Pons (tissue), 1 donor: ENCODE measurements around the gene CDKN1C.
A peak's percentile ranks its signal among the peaks of the same experiment; 100 is the strongest.
"Not testable (repeated sequence)": the region's sequence is repeated elsewhere in the genome, so short reads cannot be mapped to it uniquely, and the experiment has no call there.

Experiments
- DNase-seq: peaks from one replicate; pipeline ENCODE4 v3.0.0-alpha.2; 2016; ENCODE audit warnings: low spot score

The CDKN1C gene

DNA sequence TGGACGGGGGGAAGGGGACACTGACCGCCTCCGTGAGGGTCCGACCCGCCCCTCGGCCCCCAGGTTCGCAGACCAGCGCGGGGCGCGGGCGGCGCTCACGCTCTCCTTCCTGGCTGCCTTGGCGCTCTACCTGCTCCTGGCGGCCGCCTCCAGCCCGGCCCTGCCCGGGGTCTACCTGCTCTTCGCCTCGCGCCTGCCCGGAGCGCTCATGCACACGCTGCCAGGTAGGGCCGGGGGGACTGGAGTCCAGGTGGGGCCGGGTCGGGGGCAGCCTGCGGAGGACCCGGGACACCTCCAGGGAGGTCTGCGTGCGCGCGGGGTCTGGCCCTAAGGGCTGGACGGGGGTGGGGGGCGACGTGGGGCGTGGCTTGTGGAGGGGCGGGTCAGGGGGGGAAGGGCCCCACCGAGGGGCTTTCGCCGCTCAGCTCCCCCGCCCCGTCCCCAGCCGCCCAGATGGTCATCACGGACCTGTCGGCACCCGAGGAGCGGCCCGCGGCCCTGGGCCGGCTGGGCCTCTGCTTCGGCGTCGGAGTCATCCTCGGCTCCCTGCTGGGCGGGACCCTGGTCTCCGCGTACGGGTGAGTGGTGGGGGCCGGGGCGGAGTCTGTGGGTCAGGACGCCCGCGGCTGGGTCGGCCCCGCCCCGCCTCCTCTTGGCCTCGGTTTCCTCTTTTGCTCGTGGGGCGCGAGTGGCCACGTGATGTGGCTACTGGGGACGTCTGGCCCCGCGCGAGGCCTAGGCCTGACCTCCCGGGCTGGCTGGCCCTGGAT is 23.7 kb upstream of the CDKN1C start:
- no peak for DNase-seq

DNA sequence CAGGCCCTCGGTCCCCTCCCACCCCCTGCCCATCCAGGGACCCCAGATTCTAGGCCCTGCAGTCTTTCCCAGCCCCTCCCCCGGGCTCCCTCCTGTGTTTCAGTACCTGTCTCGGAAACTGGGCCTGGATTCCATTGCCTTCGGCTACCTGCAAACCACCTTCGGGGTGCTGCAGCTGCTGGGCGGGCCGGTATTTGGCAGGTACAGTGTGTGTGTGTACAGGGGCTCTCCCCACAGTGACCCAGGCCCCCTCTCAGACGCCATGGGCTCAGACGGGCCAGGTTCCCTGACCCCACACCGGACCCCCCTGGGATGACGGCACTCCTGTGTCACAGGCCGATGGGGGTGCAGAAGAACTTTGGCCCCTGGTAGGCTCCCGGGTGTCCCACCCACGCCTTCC is 22.6 kb upstream of the CDKN1C start:
- no peak for DNase-seq

DNA sequence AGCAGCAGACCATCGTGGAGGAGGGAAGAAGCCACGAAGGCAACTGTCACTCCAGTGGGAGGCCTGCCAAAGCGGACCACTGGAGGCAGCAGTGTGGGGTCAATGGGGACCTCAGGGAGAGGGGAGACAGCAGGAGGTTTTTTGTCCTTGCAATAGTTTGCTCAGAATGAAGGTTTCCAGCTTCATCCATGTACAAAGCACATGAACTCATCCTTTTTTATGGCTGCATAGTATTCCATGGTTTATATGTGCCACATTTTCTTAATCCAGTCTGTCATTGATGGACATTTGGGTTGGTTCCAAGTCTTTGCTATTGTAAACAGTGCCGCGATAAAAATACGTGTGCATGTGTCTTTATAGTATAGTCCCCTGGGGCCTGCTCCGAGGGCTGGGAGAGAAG is 19.7 kb upstream of the CDKN1C start:
- not testable (repeated sequence) for DNase-seq

DNA sequence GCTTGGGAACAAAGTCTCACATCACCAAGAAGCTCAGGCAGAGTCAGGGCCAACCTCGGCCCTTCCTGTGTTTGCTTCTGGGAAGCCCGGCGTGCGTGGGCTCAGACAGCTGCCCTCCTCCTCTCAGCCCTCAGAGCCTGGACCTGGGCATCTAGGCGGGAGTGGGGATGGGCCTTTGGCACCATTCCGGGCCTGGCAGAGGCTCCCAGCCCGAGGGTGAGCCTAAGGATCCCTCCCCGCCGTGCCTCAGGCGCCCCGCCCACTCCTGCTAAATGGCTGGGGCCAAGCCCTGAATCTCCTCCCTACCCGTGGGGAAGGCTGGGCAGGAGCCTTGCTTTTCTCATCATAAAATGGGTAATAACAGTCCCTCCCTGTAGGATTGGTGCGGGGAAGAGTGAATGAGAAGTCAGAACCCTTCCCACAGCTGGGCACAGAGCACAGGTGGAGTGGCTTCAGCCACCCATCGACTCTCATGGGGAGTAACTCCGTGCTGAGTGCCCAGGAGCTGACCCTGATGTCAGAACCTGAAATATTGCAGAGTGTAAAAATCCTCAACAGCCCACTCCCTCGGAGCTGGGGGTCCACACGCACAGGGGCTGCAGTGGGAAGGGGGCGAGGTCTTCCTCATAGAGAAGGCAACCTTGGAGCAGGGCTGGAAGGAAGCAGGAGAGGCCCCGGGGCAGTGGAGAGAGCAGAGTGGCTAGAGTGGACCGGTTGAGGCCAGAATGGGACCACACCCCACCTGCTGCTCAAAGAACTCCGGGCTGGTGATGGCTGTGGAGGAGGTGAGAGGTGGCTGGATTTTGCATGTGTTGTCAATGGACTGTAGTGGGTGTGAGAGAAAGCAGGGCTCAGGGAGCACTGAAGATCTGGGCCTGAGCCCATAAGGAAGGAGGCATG is 18.8 kb upstream of the CDKN1C start:
- DNase-seq: no peak

DNA sequence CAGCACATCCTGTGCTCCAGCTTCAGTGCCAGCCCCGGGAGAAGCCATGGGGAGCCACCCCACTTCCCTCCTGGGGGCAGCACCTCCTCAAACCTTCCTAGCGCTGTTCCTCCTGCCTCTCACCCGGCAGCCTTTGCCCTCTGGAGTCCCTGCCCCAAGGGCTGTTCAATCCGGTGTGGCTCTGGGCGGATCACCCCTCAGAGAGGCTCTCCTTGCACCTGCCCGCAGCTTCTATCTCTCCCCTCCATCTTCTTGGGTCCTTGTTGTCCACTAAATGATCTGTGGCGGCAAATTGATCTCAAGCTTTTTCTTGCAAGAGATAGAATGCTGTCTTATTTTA is 18.1 kb upstream of the CDKN1C start:
- no peak for DNase-seq

DNA sequence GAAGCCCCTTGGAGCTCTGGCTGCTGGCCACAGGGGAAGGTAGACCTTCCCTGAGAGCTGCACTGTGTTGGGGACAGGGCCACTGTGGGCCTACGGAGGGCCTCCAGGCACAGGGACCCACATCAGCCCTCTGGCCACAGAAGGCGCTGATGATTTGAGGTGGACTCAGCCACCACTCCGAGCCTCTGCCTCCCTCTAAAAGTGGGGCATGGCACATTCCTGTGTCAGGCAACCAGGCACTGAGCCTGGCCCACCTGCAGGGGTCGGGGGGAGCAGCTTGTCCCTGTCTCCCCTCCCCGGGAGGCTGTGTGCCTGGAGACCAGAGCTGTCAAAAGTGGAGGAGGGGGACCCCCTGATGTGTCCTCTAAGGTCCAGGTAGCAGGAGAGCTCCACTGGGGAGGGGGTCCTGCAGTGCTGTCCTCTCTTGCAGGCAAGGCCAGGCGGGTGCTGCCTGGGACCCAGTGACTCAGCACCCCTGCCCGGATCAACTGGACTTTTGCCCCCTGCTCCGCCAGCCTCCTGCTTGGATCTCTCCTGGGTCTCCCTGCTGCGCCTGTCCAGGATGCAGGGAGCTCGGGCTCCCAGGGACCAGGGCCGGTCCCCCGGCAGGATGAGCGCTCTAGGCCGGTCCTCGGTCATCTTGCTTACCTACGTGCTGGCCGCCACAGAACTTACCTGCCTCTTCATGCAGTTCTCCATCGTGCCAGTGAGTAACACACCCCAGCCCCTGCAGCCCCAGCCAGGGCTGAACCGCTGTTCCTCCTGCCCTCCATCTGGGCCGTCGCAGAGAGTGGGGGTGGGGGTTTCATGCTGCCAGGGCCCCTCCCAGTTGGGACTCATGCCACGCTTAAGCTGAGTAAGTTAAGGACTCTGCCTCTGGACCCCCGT is 17.5 kb upstream of the CDKN1C start:
- DNase-seq: no peak

DNA sequence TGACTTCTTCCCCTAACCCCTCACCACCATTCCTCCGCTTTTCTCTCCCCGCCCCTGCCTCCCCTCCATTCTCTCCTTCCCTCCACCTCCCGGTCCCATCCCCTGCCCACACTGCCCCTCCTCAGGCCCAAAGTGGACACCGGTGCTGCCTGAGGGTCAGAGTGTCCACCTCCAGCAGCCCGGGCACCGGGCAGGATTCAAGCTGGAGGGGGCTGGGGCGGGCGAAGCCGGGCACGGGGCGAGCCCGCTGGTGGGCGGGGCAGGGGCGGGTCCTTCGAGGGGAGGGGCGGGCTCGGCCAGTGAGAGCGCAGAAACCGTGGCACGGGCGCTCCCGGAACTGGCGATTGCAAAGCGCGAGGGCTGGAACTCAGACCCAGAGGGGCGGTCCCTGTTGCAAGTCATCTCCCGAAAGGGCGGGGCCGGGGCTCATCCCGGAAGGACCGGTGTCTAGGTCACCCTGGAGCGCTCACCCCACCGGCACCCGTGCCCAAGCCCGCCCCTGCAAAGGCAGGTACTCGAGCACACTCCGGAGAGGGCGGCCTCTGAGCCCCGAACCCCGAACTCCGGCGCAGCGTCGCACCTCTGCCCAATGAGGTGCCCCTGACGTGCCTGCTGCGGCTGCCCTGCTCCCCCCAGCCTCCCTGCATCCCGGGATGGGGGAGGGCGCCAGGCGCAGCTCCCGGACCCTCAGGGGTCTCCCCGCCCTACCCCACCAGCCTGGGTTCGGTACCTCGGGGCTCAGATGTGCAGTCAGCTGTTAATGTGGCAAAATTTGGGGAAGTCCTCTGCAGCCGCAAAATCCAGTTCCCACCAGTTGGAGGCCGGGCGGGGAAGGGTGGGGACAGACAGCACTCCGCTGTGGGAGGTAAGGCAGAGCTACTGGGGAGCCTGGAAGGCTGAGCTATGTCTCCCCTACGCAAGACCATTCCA is 16.5 kb upstream of the CDKN1C start:
- peak; percentile 78 for DNase-seq

DNA sequence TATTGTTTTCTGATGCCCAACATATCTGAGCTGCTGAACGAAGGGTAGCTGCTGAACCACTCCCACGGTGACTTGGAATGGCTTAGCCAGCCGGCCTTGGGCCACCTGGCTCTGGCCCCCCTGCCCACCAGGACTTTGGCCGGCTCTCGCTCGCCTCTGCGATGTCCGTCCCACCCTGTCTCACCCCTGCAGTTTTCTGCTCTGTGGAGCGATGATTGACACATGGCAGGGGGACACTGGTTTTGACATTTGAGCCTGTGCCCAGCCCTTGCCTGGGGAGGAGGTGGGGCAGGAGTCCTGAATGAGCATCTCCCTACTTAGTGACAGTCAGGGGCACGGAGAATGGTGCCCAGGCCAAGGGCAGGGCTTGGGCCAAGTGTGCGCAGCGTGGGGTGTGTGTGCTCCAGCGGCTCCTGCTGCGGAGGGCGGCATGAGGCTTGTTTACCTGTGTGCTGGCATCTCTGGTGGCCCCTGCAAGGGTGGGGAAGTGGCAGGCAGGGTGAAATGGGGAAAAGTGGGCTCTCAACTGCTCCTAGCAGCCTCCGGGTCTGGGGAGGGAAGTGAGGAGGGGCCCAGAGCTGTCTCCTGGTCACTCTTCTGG is 15.7 kb upstream of the CDKN1C start:
- no peak for DNase-seq

DNA sequence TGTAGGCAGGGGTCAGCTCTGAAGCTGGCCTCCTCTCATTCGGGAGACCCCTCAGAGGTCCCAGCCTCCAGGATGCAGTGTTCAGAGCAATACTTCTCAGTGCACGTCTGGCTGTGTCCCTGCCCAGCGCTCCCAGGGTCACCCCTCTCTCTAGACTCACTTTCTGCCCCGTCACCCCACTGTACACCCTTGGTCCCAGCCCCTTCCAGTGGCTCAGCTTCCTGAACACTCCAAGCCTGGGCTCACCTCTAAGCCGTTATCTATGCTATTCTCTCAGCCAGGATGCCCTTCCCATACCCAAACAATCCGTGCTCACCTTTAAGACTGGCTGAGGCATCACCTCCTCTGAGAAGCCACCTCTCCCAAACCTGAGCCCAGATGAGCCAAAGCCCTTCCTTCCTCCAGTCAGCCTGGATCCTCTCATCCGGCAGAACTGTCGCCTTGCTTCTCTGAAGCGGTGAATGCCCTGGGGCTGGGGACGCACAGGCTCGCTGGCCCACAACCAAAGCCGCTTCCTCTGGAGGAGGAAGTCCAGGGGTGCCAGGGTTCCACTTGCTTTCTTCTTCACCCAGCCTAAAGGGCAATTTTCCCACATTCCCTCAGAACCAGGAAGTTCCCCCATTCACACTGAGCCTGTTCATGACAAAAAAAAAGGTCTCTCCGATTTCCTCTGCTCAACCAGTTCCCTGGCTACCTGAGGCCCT is 13.7 kb upstream of the CDKN1C start:
- DNase-seq: peak; percentile 44

DNA sequence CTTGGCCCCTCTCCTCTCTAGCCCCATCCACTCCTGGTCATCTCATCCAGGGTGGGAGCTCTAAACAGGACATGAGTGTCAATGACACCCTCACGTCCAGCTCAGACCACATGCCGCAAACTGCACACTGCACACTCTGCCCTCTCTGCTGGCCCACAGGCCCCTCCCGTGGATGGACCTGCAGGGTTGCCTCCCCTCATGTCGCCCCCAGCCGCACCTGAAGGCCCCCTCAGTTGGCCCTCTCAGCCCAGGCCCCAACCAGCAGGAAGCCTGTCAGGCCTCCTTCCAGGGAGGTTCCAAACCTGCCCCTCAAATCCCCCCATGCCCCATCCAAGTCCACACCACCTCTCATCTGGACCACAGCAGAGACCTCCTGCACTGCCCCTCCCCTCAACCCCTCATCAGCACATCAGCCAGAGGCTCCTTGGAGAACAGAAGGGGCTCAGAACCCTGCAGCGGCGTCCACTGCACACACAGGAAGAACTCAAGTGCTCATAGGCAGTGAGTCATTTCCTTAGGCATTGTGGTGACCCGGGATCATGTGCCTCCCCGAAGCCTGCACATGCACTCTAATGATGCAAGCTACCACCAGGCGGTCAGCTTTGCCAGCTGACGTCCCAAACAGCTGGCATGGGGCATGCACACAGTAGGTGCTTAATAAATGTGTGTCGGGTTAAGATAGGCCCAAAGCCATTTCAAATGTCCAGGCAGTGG is 12.9 kb upstream of the CDKN1C start:
- DNase-seq: no peak

DNA sequence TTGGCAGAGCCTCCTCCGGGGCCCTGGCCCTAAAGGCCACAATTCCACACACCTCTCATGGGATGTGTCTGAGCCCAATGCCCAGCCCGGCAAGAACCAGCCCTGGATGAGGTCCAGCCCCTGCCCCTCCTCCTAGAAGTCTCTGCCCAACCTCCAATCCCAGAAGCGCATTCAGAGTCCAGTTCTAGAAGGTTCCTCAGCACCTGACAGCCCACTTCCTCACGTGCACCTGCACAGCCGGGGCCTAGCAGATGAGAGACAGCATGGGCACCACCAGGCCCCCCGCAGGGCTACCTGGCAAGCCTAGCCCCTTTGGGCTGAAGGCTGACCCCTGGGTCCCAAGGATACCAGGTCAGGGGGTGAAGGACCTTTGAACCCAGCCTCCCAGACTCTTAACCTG is 11.5 kb upstream of the CDKN1C start:
- DNase-seq: no peak

DNA sequence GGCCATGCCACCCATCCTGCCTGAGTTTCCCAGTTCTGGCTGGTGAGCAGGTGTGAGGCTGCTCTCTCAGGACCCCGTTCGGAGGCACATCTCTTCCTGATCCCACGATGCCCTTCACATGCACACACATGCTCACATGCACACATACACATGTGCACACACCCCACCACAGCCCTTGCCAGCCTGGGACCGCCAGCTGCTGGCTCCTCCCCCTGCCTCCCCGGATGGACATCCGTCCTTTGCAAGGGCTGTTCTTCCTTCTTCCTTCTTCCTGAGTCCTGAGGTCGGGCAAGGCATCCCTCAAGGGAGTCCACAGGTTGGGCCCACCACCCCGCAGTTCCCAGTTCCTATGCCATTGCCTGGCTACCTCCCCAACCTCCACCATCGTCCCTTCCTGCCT is 10.5 kb upstream of the CDKN1C start:
- no peak for DNase-seq

DNA sequence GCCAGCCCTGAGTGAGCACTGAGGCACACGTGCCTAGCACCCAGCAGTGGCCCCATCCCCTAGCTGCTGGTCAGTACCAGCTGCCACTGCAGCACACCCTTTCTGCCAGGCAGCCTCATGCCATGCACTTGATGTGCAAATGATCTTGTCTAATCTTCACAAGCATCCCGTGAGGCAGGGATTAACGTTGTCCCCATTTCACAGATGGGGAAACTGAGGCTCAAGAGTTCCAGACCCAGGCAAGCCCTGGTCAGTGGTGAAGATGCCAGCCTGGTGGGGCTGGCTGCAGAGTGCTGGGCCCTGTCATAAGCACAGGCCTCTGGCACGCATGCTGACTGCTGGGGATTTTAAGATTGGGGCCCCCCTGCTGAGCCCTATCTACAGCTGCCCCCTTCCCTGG is 8.4 kb upstream of the CDKN1C start:
- no peak for DNase-seq

DNA sequence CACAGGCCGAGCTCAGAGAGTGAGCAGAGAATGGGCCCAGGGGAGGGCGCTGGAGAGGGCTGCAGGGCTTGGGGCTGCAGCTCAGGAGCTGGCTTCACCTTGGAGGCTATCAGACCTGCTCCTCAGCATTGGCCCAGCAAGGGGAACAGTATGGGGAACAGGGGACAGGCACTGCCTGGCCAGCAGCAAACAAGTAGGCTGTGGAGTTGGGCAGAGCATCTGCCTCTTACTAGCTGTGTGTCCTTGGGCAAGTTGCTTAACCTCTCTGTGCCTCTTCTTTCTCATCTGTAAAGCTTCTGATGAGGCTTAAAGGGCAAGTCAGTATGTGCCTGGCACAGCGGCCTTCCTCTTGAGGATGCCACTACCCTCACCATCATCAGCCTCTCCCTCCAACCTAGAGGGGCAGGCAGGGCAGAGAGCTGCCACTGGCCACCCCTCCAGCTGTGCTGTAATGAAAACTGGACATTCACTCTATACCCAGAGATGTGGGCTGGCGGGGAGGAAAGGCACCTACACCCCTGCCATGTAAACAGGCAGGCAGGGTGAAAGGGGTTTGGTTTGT is 7.5 kb upstream of the CDKN1C start:
- DNase-seq: no peak

DNA sequence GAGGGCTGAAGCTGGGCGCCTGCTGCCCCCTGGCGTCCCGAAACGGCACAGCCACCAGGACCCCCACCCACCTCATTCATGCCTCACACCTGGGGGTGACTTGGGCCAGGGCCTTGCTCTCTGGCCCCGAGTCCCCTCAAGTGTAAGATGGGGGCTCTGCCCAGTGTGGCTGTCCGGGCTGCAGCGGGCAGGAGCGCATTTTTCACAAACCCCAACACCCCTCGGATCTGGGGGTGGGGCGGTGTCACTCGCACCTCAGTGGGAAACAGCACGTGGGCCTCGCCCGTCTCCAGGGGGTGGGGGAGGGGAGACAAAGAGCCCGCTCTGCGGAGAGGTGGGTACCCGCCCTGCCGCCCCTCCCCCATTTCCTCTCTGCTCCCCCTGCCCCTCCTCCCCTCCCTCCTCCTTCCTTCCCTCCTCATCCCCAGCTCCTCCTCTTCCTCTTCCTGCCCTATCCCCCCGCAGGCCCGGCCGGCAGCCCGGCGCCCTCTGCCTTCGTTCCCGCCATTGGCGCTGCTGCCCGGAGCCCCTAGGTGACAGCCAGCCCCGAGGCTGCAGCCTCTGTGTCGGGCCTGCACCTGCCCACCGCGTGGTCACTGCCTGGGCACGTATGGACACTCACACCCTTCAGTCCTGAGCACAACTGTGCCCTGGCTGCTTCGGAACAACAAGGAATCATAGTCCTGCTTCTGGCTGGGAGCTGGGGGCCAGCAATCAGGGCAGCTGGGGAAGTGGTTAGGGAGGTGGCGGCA is 6.8 kb upstream of the CDKN1C start:
- no peak for DNase-seq

DNA sequence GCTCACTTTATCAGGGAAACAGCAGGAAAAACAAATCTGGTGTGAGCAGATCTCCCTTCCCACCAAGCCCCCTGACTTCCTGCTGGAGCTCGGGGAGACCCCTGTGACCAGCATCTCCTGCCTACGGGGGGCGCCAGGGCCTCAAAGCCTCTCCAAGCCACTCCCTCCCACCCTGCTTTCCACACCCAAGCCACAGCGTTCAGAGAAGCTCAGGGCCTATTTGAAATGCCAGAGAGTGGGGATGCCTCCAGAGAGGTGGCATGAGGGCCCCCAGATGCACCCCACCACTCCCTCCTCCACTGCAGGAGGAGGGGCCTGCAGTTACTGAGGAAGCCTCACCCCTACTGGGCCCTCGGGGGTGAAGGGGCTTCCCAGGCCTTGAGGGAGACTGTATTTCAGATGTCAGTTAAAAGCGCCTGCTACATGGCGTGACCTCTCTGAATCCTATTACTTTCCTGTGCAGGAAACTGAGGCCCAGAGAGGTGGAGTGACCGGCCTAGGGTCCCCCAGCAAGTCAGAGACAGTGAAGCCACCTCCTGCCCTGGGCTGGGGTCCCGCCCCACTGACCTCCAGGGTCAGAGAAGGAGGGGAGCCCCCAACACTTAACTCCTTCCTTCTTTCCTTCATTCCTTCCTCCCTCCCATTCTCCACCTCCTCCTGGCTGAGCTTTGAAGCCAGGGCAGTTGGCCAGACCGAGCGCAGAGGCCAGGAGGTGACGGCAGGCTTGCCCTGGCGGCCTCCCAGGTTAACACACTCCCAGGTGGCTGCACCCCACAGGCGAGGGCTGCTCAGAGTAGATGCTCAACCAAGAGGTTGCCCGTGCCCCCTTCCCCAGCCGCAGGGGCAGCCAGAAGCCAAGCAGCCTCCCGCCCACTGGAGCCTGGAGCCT is 6.0 kb upstream of the CDKN1C start:
- DNase-seq: no peak

DNA sequence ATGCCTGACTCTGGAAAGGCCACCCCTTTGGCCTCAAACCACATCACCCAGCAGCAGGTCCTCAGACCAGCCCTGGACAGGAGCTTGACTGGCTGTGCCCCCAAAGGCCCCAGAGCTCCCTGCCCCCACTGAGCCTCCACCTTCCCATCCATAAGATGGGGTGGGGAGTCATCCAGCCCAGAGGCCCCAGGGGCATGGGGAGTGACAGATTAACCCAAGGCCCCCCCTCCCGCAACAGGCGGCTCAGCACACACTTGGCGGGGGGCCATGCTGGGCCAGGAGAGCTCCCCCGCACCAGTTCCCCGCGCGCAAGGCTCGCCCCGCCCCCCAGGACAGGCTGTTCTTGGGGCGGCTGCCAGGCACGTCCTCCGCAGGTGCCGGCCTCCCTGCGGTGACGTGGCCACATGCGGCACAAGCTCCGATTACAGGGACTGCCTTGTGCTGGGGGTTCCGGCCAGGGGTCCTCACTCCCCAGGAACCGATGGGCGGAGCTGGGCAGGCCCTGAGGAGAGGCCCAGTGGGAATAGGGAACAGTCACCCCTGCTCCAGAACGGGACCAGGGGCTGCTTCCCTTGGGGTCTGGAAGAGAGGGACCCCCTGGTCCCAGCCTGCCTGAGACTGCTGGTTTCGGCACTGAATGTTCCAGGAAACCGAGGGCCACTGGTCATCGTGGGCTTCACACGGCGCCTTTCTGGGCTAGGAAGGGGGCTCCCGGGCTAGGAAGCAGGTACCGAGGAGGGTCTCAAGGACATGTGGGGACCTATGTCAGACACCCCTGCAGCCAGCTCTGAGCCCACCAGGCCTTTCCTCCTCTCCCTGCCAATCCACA is 5.1 kb upstream of the CDKN1C start:
- no peak for DNase-seq
